DOHH2 (cell line): Measurements from ENCODE around the gene KCNJ15.
"Not testable (repeated sequence)": the region's sequence is repeated elsewhere in the genome, so short reads cannot be mapped to it uniquely, and the experiment has no call there.

Experiments
- H3F3A ChIP-seq: fragments of 200-600 bp; sonication (generic), shearing (Covaris generic); 2 replicates; pipeline ENCODE4 v1.6.0; 2016; ENCODE audit warnings: antibody characterized with exemption, mild to moderate bottlenecking; ENCODE audit not compliant: control insufficient read depth, insufficient read depth
- H3K27ac ChIP-seq: fragments of 200-600 bp; sonication (generic); 2 replicates; pipeline ENCODE4 v1.5.1; 2014; ENCODE audit warnings: low read depth, mild to moderate bottlenecking, low read length, moderate library complexity
- H3K27me3 ChIP-seq: fragments of 200-600 bp; sonication (generic); 2 replicates; pipeline ENCODE4 v1.6.1; 2014; ENCODE audit warnings: mild to moderate bottlenecking, low read length, mixed read lengths; ENCODE audit not compliant: control insufficient read depth
- H3K36me3 ChIP-seq: fragments of 200-600 bp; sonication (generic); 2 replicates; pipeline ENCODE4 v1.6.1; 2014; ENCODE audit warnings: mild to moderate bottlenecking, low read length, moderate library complexity, mixed read lengths; ENCODE audit not compliant: control insufficient read depth
- H3K4me1 ChIP-seq: fragments of 200-600 bp; sonication (generic); 2 replicates; pipeline ENCODE4 v1.6.1; 2014; ENCODE audit warnings: mild to moderate bottlenecking, low read length, mixed read lengths; ENCODE audit not compliant: control insufficient read depth
- H3K4me2 ChIP-seq: fragments of 200-600 bp; sonication (generic); 2 replicates; pipeline ENCODE4 v1.6.0; 2014; ENCODE audit warnings: mild to moderate bottlenecking, low read length, moderate library complexity
- H3K4me3 ChIP-seq: fragments of 200-600 bp; sonication (generic); 2 replicates; pipeline ENCODE4 v1.5.1; 2014; ENCODE audit warnings: mild to moderate bottlenecking, low read length, mixed read lengths
- H3K79me2 ChIP-seq: fragments of 200-600 bp; sonication (generic); 2 replicates; pipeline ENCODE4 v1.6.1; 2014; ENCODE audit warnings: mild to moderate bottlenecking, low read length, mixed read lengths; ENCODE audit not compliant: control insufficient read depth
- H3K9me2 ChIP-seq: fragments of 200-600 bp; sonication (generic); replicated peaks from 2 replicates; pipeline ENCODE4 v1.6.1; 2014; ENCODE audit warnings: mild to moderate bottlenecking, low read length, mixed read lengths; ENCODE audit not compliant: control insufficient read depth
- H3K9me3 ChIP-seq: fragments of 200-600 bp; sonication (generic); 2 replicates; pipeline ENCODE4 v1.6.1; 2014; ENCODE audit warnings: antibody characterized with exemption, low read length, mixed read lengths; ENCODE audit not compliant: control insufficient read depth, insufficient read depth
- H4K20me1 ChIP-seq: fragments of 200-600 bp; sonication (generic); 2 replicates; pipeline ENCODE4 v1.6.0; 2014; ENCODE audit warnings: low read depth, mild to moderate bottlenecking, antibody characterized with exemption, low read length, moderate library complexity; ENCODE audit not compliant: control insufficient read depth, insufficient read depth
- CTCF ChIP-seq: fragments of 200-600 bp; sonication (generic); IDR thresholded peaks from one replicate; pipeline ENCODE4 v1.5.1; 2014; ENCODE audit warnings: antibody characterized with exemption, mild to moderate bottlenecking, low read depth, low read length; ENCODE audit not compliant: poor library complexity, severe bottlenecking
- EZH2phosphoT487 ChIP-seq: fragments of 200-600 bp; sonication (generic); IDR thresholded peaks from 2 replicates; pipeline ENCODE4 v1.6.1; 2017; ENCODE audit warnings: borderline replicate concordance, mild to moderate bottlenecking, antibody characterized with exemption, low read length, moderate library complexity, mixed read lengths

KCNJ15 gene

GRCh38 chr21:38228537-38228936 lies 28.3 kb upstream of the KCNJ15 start:
- Histone ChIP-seq H3K9me2 (no peaks in the 10 kb centered on the region), H4K20me1 (no peaks in the 10 kb centered on the region), H3K36me3 (no peaks in the 10 kb centered on the region), H3K79me2 (no peaks in the 10 kb centered on the region), H3K4me2 (no peak overlapping the region), H3K27me3 (no peaks in the 10 kb centered on the region), H3F3A (no peaks in the 10 kb centered on the region), H3K9me3 (peaks cover 30% of the 10 kb centered on the region), H3K4me3 (no peak overlapping the region), H3K27ac (no peak overlapping the region), H3K4me1 (no peaks in the 10 kb centered on the region)
- TF ChIP-seq EZH2phosphoT487 (no peak), CTCF (no peak)

- H3K36me3 ChIP-seq = no peaks in the 10 kb centered on the region
Measured at GRCh38 chr21:38229260-38229877, 27.4 kb upstream of the KCNJ15 start.

GRCh38 chr21:38234395-38235142 lies 22.2 kb upstream of the KCNJ15 start:
- Histone ChIP-seq H3K9me3 (peaks cover 6% of the 10 kb centered on the region; the same call in 1 of the 2 replicates), H3F3A (no peaks in the 10 kb centered on the region), H3K27me3 (no peaks in the 10 kb centered on the region), H3K27ac (no peak overlapping the region), H3K4me3 (no peak overlapping the region), H4K20me1 (no peaks in the 10 kb centered on the region), H3K36me3 (no peaks in the 10 kb centered on the region), H3K9me2 (no peaks in the 10 kb centered on the region), H3K79me2 (no peaks in the 10 kb centered on the region), H3K4me1 (no peaks in the 10 kb centered on the region), H3K4me2 (no peak overlapping the region)
- TF ChIP-seq CTCF (no peak), EZH2phosphoT487 (no peak)

More at GRCh38 chr21:38229260-38229877, 27.4 kb upstream of the KCNJ15 start:
- TF ChIP-seq EZH2phosphoT487 (no peak), CTCF (no peak)
- H4K20me1 ChIP-seq = no peaks in the 10 kb centered on the region
- no peaks in the 10 kb centered on the region for H3K79me2 ChIP-seq
- no peaks in the 10 kb centered on the region for H3K9me2 ChIP-seq
- no peak overlapping the region for H3K4me3 ChIP-seq
- H3K9me3 ChIP-seq = peaks cover 25% of the 10 kb centered on the region
- H3K27ac ChIP-seq = no peak overlapping the region
- no peaks in the 10 kb centered on the region for H3F3A ChIP-seq
- no peaks in the 10 kb centered on the region for H3K27me3 ChIP-seq
- no peak overlapping the region for H3K4me2 ChIP-seq
- no peaks in the 10 kb centered on the region for H3K4me1 ChIP-seq

- H3K9me2 ChIP-seq, H3K9me3 ChIP-seq, H3K4me3 ChIP-seq, H3K4me2 ChIP-seq, H3K79me2 ChIP-seq, H4K20me1 ChIP-seq, H3K36me3 ChIP-seq, H3K4me1 ChIP-seq, H3F3A ChIP-seq, H3K27ac ChIP-seq, H3K27me3 ChIP-seq: not testable (repeated sequence)
Measured at GRCh38 chr21:38235251-38235650, 21.5 kb upstream of the KCNJ15 start.
